Stimulated activated CD8-positive, alpha-beta memory T cell treated with anti-CD3 and anti-CD28 coated beads, Interleukin-12 subunit alpha, Interleukin-12 subunit beta, amount 100 ng/mL, for 24 hours (primary cell): ENCODE data around the gene AMIGO1.
"Not testable (repeated sequence)": the region's sequence is repeated elsewhere in the genome, so short reads cannot be mapped to it uniquely, and the experiment has no call there.

ENCODE experiments used
- DNase-seq: peaks from one replicate; pipeline ENCODE4 v3.0.0-alpha.2; 2020; ENCODE audit errors: extremely low read depth

The AMIGO1 gene

GRCh38 chr1:109483672-109484518 is 25.6 kb downstream of the AMIGO1 start, which contains the start of gene ATXN7L2:
Gene ATXN7L2 (plus strand): TSS chr1:109483905. CDS start chr1:109483954, 49 bp downstream.
- DNase-seq = peak; percentile 74

DNA sequence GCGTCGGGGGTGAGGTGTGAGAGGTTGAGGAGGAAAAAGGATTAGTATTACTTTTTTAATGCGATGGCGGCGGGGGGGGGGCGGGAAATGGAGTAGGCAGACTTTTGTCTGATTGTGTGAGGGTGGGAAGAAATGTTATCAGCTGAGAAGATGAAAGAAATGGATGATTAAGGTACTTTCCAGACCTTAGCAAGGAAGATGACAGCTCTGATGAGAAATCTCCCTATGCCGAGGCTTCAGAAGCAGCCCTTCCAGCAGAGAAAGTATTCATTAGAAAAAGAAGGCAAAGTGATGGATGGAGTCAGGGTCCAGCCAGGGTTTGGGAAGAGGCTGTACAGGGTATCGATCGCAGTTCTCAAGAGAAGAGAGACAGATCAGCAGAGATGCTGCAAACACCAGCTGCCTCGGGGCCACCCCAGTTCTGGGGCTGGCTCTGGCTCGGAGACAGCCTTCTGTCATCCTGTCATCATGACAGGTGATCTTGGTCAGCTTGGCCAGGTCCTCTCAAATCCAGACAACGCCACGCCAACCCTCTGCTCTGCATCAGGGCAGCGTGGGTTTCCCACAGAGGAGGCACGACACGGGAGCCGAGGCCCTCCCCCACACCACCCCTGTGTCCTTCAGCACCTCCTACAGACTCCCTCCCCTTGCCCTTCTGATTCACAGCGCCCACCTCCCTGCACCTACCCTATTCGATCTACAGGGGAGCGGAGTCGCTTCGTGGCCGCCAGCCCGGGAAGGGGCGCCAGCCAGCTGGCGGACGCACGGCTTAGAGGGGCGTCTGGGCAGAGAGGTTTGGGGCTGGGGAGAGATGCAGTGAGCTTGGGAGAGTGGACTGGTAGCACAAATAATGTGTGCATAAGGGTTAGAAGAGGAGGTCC is 26.5 kb downstream of the AMIGO1 start:
- DNase-seq = no peak

DNA sequence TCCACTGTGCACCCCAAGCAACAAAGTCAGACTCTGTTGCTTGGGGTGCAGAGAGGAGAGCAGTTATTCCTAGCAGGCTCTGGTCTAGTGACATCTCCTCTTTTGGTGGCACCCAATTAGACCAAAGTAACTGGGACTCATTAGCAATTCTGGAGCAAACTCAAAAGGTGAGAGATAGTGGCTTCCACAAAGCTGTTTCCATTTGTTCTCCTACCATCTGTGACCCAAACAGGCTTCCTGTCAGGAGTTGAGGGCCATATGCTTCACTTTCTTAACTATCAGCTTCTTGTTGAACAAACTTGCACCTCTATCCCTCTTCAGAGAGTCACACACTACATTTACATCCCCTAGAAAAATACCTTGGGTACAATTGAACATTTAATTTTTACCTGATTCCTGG is 27.3 kb downstream of the AMIGO1 start:
- no peak for DNase-seq

- no peak for DNase-seq
These were observed 27.9 kb downstream of the AMIGO1 start for GRCh38 chr1:109481646-109482045.

DNA sequence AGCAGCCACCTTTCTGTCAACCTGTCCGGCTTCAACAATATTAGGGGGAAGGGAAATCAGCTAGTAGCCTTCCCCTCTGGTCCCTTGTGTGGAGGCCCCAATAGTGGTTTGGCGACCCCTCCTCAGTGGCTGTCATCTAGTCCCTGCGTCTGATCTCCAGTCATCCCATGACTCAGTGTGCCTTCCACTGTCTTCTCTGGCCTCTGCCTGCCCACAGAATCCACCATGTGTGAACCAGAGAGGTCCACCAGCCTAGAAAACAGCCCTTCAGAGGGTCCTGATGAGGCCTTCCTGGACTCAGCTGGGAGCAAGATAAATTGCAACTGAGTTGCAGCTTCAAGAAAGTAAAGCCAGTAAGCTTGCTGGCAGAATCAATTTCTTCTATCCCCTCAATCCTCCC is 29.6 kb downstream of the AMIGO1 start:
- DNase-seq = no peak

GRCh38 chr1:109479311-109479710 is 30.2 kb downstream of the AMIGO1 start:
- DNase-seq = no peak

DNA sequence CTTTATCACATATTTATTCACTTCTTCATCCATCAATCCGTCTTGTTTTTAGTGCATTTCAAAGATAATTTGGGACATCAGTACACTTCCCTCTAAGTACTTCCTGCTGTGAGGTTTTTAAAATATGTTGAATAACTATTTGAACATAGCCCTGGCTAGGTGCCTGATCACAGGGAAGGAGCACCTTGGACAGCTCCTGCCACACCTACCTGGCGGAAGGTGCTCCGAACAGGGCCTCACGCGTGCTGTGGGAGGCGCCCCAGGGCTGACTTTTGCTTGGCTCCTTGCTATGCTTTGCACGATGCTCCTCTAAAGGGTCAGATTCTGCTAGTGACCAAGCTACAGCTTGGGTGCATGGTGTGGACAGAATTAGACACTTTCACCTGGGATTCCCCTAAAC is 30.7 kb downstream of the AMIGO1 start:
- no peak for DNase-seq

DNA sequence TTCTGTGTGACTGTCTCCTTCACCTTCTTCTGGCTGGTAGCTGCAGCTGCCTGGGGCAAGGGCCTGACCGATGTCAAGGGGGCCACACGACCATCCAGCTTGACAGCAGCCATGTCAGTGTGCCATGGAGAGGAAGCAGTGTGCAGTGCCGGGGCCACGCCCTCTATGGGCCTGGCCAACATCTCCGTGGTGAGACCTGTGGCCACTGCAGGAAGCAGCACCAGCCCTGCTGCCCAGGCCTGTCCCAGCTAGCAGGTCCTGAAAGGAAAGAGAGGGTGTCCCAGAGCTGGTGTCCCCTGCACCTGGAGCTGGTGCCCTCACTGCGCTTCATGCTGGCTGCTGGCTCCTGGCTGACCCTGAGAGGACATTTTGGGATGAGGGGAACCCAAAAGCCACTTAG is 31.7 kb downstream of the AMIGO1 start:
- no peak for DNase-seq

GRCh38 chr1:109476825-109477224 is 32.7 kb downstream of the AMIGO1 start:
- no peak for DNase-seq

- no peak for DNase-seq
These were observed 34.3 kb downstream of the AMIGO1 start for GRCh38 chr1:109475261-109475660.

DNA sequence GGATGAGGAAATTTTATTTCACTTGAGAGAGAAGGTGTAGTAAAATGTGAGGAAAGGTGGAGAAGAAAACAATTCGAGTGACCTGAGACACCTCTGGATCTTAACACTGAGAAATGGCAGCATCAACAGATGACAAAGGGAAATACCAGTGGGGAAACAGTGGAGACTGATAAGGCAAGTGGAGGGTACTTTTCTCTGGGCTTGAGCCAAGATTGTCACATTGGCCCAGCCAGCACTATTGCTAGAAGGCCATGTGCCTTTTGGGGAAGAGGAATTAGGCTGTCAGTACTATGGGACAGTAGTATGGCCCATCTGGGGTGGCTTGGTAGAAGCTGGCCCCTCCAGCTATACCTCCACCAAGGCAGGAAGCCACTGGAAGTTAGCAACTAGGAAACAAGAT is 34.8 kb downstream of the AMIGO1 start:
- DNase-seq = no peak

DNA sequence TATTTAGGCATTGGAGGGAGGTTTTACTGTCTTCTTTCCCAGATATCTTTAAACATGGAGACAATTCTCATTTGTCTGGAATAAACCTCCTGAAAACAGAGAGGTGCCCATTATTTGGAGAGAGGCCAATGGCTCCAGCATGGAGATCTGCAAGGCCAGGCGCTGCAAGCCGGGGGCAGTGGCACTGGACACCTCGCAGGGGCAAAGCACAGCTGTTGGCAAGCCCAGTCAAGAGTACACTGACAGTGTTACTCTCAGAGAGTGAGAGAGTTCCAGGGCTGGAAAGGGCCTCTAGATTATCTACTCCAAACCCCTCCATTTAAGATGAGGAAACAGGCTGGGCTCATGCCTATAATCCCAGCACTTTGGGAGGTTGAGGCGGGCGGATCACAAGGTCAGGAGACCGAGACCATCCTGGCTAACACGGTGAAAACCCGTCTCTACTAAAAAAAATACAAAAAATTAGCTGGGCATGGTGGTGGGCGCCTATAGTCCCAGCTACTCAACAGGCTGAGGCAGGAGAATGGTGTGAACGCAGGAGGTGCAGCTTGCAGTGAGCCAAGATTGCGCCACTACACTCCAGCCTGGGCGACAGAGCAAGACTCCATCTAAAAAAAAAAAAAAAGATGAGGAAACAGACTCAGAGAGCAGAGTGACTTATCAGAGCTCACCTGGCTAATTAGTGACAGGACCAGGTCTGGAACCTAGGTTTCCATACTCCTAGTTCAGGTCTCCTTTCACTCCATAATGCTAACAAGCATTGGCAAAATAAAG is 36.1 kb downstream of the AMIGO1 start:
- DNase-seq = not testable (repeated sequence)

DNA sequence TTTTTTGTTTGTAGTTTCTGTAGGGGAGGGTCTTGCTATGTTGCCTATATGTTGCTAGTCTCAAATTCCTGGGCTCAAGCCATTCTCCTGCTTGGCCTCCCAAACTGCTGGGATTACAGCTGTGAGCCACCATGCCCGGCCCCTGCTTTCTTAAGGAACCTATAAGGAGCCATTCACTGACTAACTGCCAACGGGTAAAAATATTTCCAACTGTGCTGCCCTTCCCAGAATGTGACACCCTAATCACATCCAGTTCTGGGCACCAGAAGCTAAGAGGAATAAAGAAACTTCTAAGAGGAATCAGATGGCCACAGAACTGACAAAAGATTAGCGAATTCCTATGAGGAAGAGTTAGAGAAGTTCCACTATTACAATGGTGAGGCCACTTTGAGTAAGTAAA is 36.7 kb downstream of the AMIGO1 start:
- DNase-seq = no peak

- no peak for DNase-seq
These were observed 39.3 kb downstream of the AMIGO1 start for GRCh38 chr1:109470245-109470644.

- DNase-seq = no peak
These were observed 40.6 kb downstream of the AMIGO1 start for GRCh38 chr1:109468903-109469302.

DNA sequence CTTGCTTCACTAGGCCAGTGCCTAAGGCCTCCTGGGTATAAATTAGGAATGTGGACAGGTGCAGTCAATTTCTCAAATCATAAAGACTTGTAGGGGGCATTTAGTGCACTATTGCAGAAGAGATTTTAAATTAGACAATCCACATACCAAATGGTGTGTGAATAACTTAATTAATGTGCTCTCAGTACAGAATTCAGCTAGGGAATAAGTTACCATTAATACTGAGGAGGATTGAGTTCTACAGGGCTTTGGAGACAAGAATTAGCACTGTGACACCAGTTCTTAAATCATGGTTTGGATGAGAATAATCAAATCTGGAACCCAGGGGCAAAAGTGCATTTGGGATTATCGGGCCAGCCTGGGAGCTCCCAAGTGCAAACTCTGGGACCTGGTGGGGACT is 41.5 kb downstream of the AMIGO1 start:
- no peak for DNase-seq

GRCh38 chr1:109467301-109467777 is 42.2 kb downstream of the AMIGO1 start:
- DNase-seq = no peak

DNA sequence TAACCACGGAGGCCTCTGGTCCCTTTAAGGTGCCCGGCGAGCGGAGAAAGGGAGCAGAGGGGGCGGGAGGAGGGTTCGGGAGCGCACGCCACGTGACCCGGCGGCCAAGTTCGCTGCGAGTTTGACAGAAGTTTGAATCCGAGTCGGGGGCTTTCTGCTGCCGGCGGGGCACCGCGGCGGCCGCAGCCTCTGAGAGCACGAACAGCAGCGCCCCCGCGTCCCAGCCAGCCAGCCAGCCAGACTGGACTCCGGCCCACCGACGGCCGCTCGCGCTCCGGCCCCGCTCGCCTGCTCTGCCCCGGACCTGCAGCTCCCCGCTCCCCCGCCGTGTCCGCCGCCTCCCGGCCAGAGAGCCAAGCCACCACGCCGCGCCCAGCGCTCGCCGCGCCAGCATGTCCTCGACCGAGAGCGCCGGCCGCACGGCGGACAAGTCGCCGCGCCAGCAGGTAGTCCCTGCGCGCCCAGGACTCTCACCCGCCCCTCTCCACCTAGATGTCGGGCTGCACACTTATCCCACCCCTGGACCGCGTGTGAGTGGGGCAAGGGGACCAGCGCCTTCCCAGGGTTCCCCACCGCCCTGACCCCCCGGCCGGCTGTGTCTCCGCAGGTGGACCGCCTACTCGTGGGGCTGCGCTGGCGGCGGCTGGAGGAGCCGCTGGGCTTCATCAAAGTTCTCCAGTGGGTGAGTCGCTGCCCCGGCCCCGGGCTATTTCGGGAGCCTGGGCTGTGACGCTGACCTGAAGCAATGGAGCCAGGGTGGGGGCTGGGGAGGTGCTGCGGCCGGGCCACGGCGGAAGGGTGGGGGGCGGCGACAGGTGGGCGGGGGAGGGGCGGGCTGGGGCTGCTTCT is 42.9 kb downstream of the AMIGO1 start, which contains the start of gene SYPL2:
Gene SYPL2, plus strand, starts transcription at position 95 of the 849 bp plus-strand sequence. Its CDS starts 298 bp downstream, at position 393.
- DNase-seq = no peak

DNA sequence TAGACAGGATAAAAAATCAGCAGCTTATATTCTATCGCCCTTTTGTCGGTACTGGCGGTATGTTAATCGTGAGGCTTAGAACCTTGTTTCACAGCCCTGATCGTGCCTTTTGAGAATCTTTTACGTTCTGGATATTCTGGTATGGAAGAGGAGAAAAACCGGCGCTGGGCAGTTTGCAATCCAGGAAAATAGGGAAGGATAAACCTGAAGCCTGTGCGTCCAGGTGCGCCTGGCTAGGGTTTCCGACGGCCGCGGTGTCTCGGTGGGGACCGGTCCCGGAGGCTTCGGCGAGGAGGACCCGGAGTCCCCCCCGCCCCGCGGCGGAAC is 43.4 kb downstream of the AMIGO1 start:
- DNase-seq = no peak

GRCh38 chr1:109457819-109458218 is 51.7 kb downstream of the AMIGO1 start:
- no peak for DNase-seq
